Measurements from ENCODE around the gene ANKRD44. TPM values are rescaled to one million over a fixed set of nuclear protein-coding genes. Genes with fewer than 3 reads are reported as not detected.

The ANKRD44 gene
- total RNA-seq, 4 donors from 2014 or later: 11.0 to 25.8 (median 23.9) TPM

GRCh38 chr2:197233473-197233872, 77.1 kb downstream of the ANKRD44 start:
- intact Hi-C loops (cut with DNase I): no loop called here
- H3K9me3 ChIP-seq: no peaks in the 10 kb centered on the region
- no peaks in the 10 kb centered on the region for H3K27me3 ChIP-seq
- TF ChIP-seq POLR2A (IDR thresholded peaks at IDR 0.05): no peak
- TF ChIP-seq CTCF (IDR thresholded peaks at IDR 0.05): no peak
- H3K27ac ChIP-seq: no peak overlapping the region
- H3K4me1 ChIP-seq: no peaks in the 10 kb centered on the region
- no peak overlapping the region for H3K4me3 ChIP-seq (replicated peaks in 1 of 3)
- H3K36me3 ChIP-seq: no peaks in the 10 kb centered on the region
- DNase-seq: no peak

DNA sequence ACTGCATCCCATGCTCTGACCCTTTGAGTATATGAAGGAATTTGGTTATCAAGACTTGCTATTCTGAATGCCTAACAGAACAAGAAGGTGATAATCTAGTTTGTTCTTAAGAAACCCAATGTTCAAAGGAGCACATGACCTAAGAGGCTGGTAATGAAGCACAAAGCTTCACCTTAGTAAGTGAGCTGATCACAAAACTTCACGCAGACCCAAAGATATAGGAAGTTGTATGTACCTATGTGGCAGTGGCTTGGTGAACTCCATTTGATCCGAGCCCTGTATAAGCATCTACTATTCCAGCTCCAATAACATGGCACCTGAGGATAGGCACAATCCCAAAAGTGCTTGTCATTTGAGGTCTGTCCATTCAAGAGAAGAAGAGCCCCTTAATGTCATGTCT, 78.6 kb downstream of the ANKRD44 start:
- TF ChIP-seq POLR2A (IDR thresholded peaks at IDR 0.05): no peak
- no peak for TF ChIP-seq CTCF (IDR thresholded peaks at IDR 0.05)
- Histone ChIP-seq H3K4me1 (no peaks in the 10 kb centered on the region), H3K4me3 (replicated peaks in 1 of 3) (no peak overlapping the region), H3K36me3 (no peaks in the 10 kb centered on the region), H3K27ac (no peak overlapping the region), H3K9me3 (no peaks in the 10 kb centered on the region), H3K27me3 (no peaks in the 10 kb centered on the region)
- intact Hi-C loops (cut with DNase I): no loop called here
- 94 to 97% methylated on average over 2 of the region's 2 CpGs for WGBS, 2 donors
- DNase-seq: no peak

GRCh38 chr2:197229509-197230443, 80.8 kb downstream of the ANKRD44 start:
- H3K9me3 ChIP-seq: no peaks in the 10 kb centered on the region
- H3K4me1 ChIP-seq: no peaks in the 10 kb centered on the region
- H3K27ac ChIP-seq: no peak overlapping the region
- intact Hi-C loops (cut with DNase I): no loop called here
- no peak for DNase-seq
- no peak overlapping the region for H3K4me3 ChIP-seq (replicated peaks in 1 of 3)
- no peaks in the 10 kb centered on the region for H3K36me3 ChIP-seq
- no peaks in the 10 kb centered on the region for H3K27me3 ChIP-seq
- TF ChIP-seq POLR2A (IDR thresholded peaks at IDR 0.05): no peak
- TF ChIP-seq CTCF (IDR thresholded peaks at IDR 0.05): no peak
- WGBS, 2 donors: 64 to 72% methylated on average over 4 of the region's 4 CpGs

DNA sequence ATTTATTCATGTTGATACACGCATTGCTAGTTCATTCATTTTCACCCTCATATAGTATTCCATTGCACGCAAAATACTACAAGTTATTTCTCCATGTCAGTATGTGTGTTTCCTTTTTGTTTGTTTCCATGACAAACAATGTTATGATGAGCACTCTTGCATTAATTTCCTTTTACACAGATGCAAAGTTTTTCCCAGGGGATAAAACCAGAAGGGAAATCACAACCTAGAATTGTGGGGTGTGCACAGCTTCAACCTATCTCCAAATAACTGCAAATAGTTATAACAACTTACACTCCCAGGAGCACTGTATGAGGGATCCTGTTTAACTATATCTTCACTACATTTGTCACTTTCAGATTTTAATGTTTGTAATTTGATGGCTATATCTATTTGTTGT, 87.1 kb downstream of the ANKRD44 start:
- H3K4me3 ChIP-seq (replicated peaks in 1 of 3): no peak overlapping the region
- DNase-seq: no peak
- WGBS, 2 donors: 92 to 93% methylated on average over 2 of the region's 2 CpGs
- H3K27me3 ChIP-seq: no peaks in the 10 kb centered on the region
- TF ChIP-seq POLR2A (IDR thresholded peaks at IDR 0.05) (no peak), CTCF (IDR thresholded peaks at IDR 0.05) (no peak)
- no peaks in the 10 kb centered on the region for H3K4me1 ChIP-seq
- H3K9me3 ChIP-seq: no peaks in the 10 kb centered on the region
- intact Hi-C loops (cut with DNase I): no loop called here
- H3K27ac ChIP-seq: no peak overlapping the region
- H3K36me3 ChIP-seq: no peaks in the 10 kb centered on the region

GRCh38 chr2:197219636-197220035, 90.9 kb downstream of the ANKRD44 start:
- no peak for DNase-seq
- H3K9me3 ChIP-seq: no peaks in the 10 kb centered on the region
- 75 to 78% methylated on average over 4 of the region's 4 CpGs for WGBS, 2 donors
- H3K4me1 ChIP-seq: peaks cover 8 to 25% of the 10 kb centered on the region in 2 donors
- intact Hi-C loops (cut with DNase I): no loop called here
- TF ChIP-seq CTCF (IDR thresholded peaks at IDR 0.05) (no peak), POLR2A (IDR thresholded peaks at IDR 0.05) (no peak)
- H3K27ac ChIP-seq: no peak overlapping the region
- H3K36me3 ChIP-seq: no peaks in the 10 kb centered on the region
- H3K27me3 ChIP-seq: no peaks in the 10 kb centered on the region
- no peak overlapping the region for H3K4me3 ChIP-seq (replicated peaks in 1 of 3)
